Panc1 (cell line): ENCODE data around the gene SORBS1. TPM values are rescaled to one million over a fixed set of nuclear protein-coding genes. Genes with fewer than 3 reads are reported as not detected.

ENCODE experiments used
- ATAC-seq: fragments of 200-7000 bp; cut with Tn5 transposase; 2 replicates; pipeline ENCODE4 v1.9.1; 2020; ENCODE audit warnings: mild to moderate bottlenecking, moderate library complexity
- BruUV-seq: library from RNA; stranded (reverse); fragments of 400-500 nt; replicated peaks from 2 replicates; lab custom pipeline; 2021; lab: Mats Ljungman, UMichigan
- CTCF ChIA-PET: fragments of 300-600 bp; sonication (Branson Sonifier 250); formaldehyde crosslinking; loops from one replicate; lab custom pipeline; 2022; ENCODE audit warnings: antibody characterized with exemption; lab: Charles Lee
- POLR2A ChIA-PET: fragments of 300-600 bp; sonication (Branson Sonifier 250); formaldehyde crosslinking; loops from one replicate; lab custom pipeline; 2022; ENCODE audit warnings: antibody characterized with exemption; lab: Charles Lee
- DNase-seq: peaks from one replicate; pipeline ENCODE4 v3.0.0-alpha.2; 2010; ENCODE audit warnings: low read depth, low spot score
- H3K27ac ChIP-seq: 2 replicates; pipeline ENCODE4 v1.5.1; 2011; ENCODE audit warnings: mild to moderate bottlenecking, low read length, inconsistent platforms
- H3K27me3 ChIP-seq: fragments of 200-500 bp; sonication (Bioruptor generic); 2 replicates; pipeline ENCODE4 v1.6.0; 2014; ENCODE audit warnings: low read length, inconsistent platforms; ENCODE audit not compliant: control insufficient read depth, insufficient read depth
- H3K36me3 ChIP-seq: fragments of 200-500 bp; sonication (Bioruptor generic); 2 replicates; pipeline ENCODE4 v1.5.1; 2014; ENCODE audit warnings: inconsistent platforms, mild to moderate bottlenecking, low read length, moderate library complexity; ENCODE audit not compliant: control insufficient read depth, insufficient read depth
- H3K4me1 ChIP-seq: 2 replicates; pipeline ENCODE4 v1.5.1; 2011; ENCODE audit warnings: inconsistent platforms, mild to moderate bottlenecking, low read length, moderate library complexity; ENCODE audit not compliant: control insufficient read depth, insufficient read depth
- H3K4me3 ChIP-seq, 2 experiments: 2 replicates each; pipeline ENCODE4 v1.5.1; 2011 to 2012; ENCODE audit warnings: low read depth in 2 of 2, low read length in 2 of 2, mild to moderate bottlenecking in 2 of 2, inconsistent platforms in 1 of 2, moderate library complexity in 1 of 2
- H3K9me3 ChIP-seq: fragments of 200-500 bp; sonication (Bioruptor generic); 2 replicates; pipeline ENCODE4 v1.5.1; 2014; ENCODE audit warnings: low read depth, mild to moderate bottlenecking, inconsistent platforms, low read length, moderate library complexity; ENCODE audit not compliant: control insufficient read depth, insufficient read depth
- CTCF ChIP-seq: fragments of 450-650 bp; IDR thresholded peaks from 2 replicates; pipeline ENCODE4 v1.5.1; 2017; ENCODE audit warnings: mild to moderate bottlenecking
- POLR2AphosphoS5 ChIP-seq: IDR thresholded peaks from 2 replicates; pipeline ENCODE4 v1.6.1; 2012; ENCODE audit warnings: mild to moderate bottlenecking, low read depth, low read length, moderate library complexity
- REST ChIP-seq, 2 experiments: IDR thresholded peaks; 2 replicates each; pipeline ENCODE4 v1.6.1; 2011 to 2012; ENCODE audit warnings: low read depth in 2 of 2, control low read depth in 1 of 2, low read length in 1 of 2, mild to moderate bottlenecking in 1 of 2, moderate library complexity in 1 of 2; ENCODE audit not compliant: insufficient read depth in 1 of 2
- SIN3A ChIP-seq: IDR thresholded peaks from 2 replicates; pipeline ENCODE4 v1.6.1; 2012; ENCODE audit warnings: low read depth, mild to moderate bottlenecking, low read length, moderate library complexity, borderline replicate concordance; ENCODE audit not compliant: insufficient read depth
- TCF7L2 ChIP-seq: IDR thresholded peaks from 2 replicates; pipeline ENCODE4 v1.6.1; 2011; ENCODE audit warnings: mild to moderate bottlenecking, low read depth, low read length, inconsistent platforms
- in situ Hi-C: cut with HindIII; loops from 2 replicates; pipeline ENCODE4 v1.10.0; 2016; ENCODE audit warnings: low sequenced_read_pairs, low pct_unique_long_range_greater_than_20kb
- intact Hi-C: fragments of 100-400 bp; cut with micrococcal nuclease; formaldehyde crosslinking; loops from one replicate; pipeline ENCODE4 v1.10.0; 2022; ENCODE audit not compliant: unreplicated experiment
- total RNA-seq: library from RNA; stranded (reverse); gene quantifications from one replicate; pipeline ENCODE4 v1.2.1, GENCODE V29; 2021; ENCODE audit not compliant: unreplicated experiment

The SORBS1 gene
- total RNA-seq, 1 experiment from 2014 or later: 29.4 TPM

- no peak for DNase-seq
- no peaks in the 10 kb centered on the region for H3K9me3 ChIP-seq
- POLR2A ChIA-PET: no interaction called here
- H3K27me3 ChIP-seq: no peaks in the 10 kb centered on the region
- no peak for ATAC-seq
- no TSS peak for BruUV-seq
- TF ChIP-seq REST (IDR thresholded peaks at IDR 0.05; ENCODE audit: insufficient read depth in 1 of 2, low read depth in 2 of 2, low read length in 1 of 2) (no peak), POLR2AphosphoS5 (no peak), CTCF (no peak), TCF7L2 (no peak), SIN3A (no peak)
- H3K36me3 ChIP-seq: no peaks in the 10 kb centered on the region
- H3K4me3 ChIP-seq: no peak overlapping the region
- 0 out of 2 replicates have a peak, but pooled peaks cover 2% of the 10 kb centered on the region for H3K4me1 ChIP-seq
- intact Hi-C loops: no loop called here
- in situ Hi-C loops: no loop called here
- H3K27ac ChIP-seq: no peak overlapping the region
- CTCF ChIA-PET: interaction anchor here (0.6 kb wide), 1 partner anchor 22 kb away, joined by 3 read pairs; no protein-coding TSS in a partner anchor
Observed at GRCh38 chr10:95597788-95598187, 36.6 kb upstream of the SORBS1 start.

- Histone ChIP-seq H3K36me3 (no peaks in the 10 kb centered on the region), H3K4me3 (no peak overlapping the region), H3K4me1 (no peaks in the 10 kb centered on the region), H3K27me3 (no peaks in the 10 kb centered on the region; the same call in 1 of the 2 replicates), H3K27ac (no peak overlapping the region), H3K9me3 (no peaks in the 10 kb centered on the region)
- in situ Hi-C loops: no loop called here
- no TSS peak for BruUV-seq
- POLR2A ChIA-PET: no interaction called here
- DNase-seq (no peak), ATAC-seq (0 out of 2 replicates have a peak, but pooled peaks have one; percentile 42)
- CTCF ChIA-PET: no interaction called here
- TF ChIP-seq TCF7L2: no peak
- TF ChIP-seq SIN3A: no peak
- TF ChIP-seq CTCF: no peak
- no peak for TF ChIP-seq REST (IDR thresholded peaks at IDR 0.05; ENCODE audit: insufficient read depth in 1 of 2, low read depth in 2 of 2, low read length in 1 of 2)
- TF ChIP-seq POLR2AphosphoS5: no peak
- intact Hi-C loops: no loop called here
Observed at GRCh38 chr10:95588025-95588424, 26.9 kb upstream of the SORBS1 start.
